ENCODE measurements around the gene TAS2R10. TPM values are rescaled to one million over a fixed set of nuclear protein-coding genes. Genes with fewer than 3 reads are reported as not detected.

Gene TAS2R10
- total RNA-seq (1 to 10 TPM in 1 of 2 donors, under 1 TPM in 1; 0.14 to 3.0 TPM), polyA plus RNA-seq (under 1 TPM in 1 of 2 donors, not detected in 1; 0.40 TPM)

GRCh38 chr12:10826258-10826657, at the start of gene TAS2R10:
Gene TAS2R10, minus strand, starts transcription at chr12:10826358. Its CDS starts 89 bp downstream, at chr12:10826269.
- TF ChIP-seq YY1 (IDR thresholded peaks at IDR 0.05) (no peak), ATF3 (IDR thresholded peaks at IDR 0.05) (no peak)
- no peak within 1 kb of the TSS for H3K27ac ChIP-seq (ENCODE audit: low read depth in 1 of 2, low read length in 2 of 2)
- H3K4me1 ChIP-seq (ENCODE audit: control insufficient read depth in 4 of 4, insufficient read depth in 4 of 4, low read length in 3 of 4): no peaks in the 10 kb centered on the region
- H3K36me3 ChIP-seq (ENCODE audit: control insufficient read depth in 4 of 4, insufficient read depth in 3 of 4, low read depth in 1 of 4, low read length in 3 of 4): no peaks in the 10 kb centered on the region
- 97% methylated on average over 3 of the region's 3 CpGs for WGBS
- H3K4me3 ChIP-seq (ENCODE audit: low read depth in 1 of 3, low read length in 3 of 3): no peak within 1 kb of the TSS
- H3K27me3 ChIP-seq (ENCODE audit: control insufficient read depth in 4 of 4, insufficient read depth in 4 of 4, low read length in 3 of 4): no peaks in the 10 kb centered on the region
- no peak within 1 kb of the TSS for H3K9ac ChIP-seq (ENCODE audit: low read depth in 1 of 2, low read length in 2 of 2)
- DNase-seq (ENCODE audit: low spot score): no peak
- no peaks in the 10 kb centered on the region for H3K9me3 ChIP-seq (ENCODE audit: control insufficient read depth in 4 of 4, low read length in 3 of 4)

GRCh38 chr12:10873378-10873777, 47.2 kb upstream of the TAS2R10 start:
- 68% methylated on average over 2 of the region's 2 CpGs for WGBS
- DNase-seq (ENCODE audit: low spot score): no peak
- Histone ChIP-seq H3K4me3 (ENCODE audit: low read depth in 1 of 3, low read length in 3 of 3) (no peak overlapping the region), H3K9ac (ENCODE audit: low read depth in 1 of 2, low read length in 2 of 2) (no peak overlapping the region), H3K27ac (ENCODE audit: low read depth in 1 of 2, low read length in 2 of 2) (no peak overlapping the region), H3K9me3 (ENCODE audit: control insufficient read depth in 4 of 4, low read length in 3 of 4) (no peaks in the 10 kb centered on the region), H3K27me3 (ENCODE audit: control insufficient read depth in 4 of 4, insufficient read depth in 4 of 4, low read length in 3 of 4) (no peaks in the 10 kb centered on the region), H3K36me3 (ENCODE audit: control insufficient read depth in 4 of 4, insufficient read depth in 3 of 4, low read depth in 1 of 4, low read length in 3 of 4) (peaks cover 0 to 4% (median 0%) of the 10 kb centered on the region in 4 donors), H3K4me1 (ENCODE audit: control insufficient read depth in 4 of 4, insufficient read depth in 4 of 4, low read length in 3 of 4) (no peaks in the 10 kb centered on the region)
- TF ChIP-seq SP1 (IDR thresholded peaks at IDR 0.05) (no peak), JUND (IDR thresholded peaks at IDR 0.05) (no peak), FOXA2 (IDR thresholded peaks at IDR 0.05) (no peak), CTCF (IDR thresholded peaks at IDR 0.05; ENCODE audit: low read depth, low read length, missing input control) (no peak), REST (IDR thresholded peaks at IDR 0.05) (no peak), ATF3 (IDR thresholded peaks at IDR 0.05) (no peak), GABPA (IDR thresholded peaks at IDR 0.05 in 1 of 2, conservative IDR thresholded peaks at IDR 0.05 in 1 of 2) (no peak), FOXA1 (IDR thresholded peaks at IDR 0.05) (no peak), ZBTB33 (IDR thresholded peaks at IDR 0.05) (no peak), TAF1 (conservative IDR thresholded peaks at IDR 0.05) (no peak), RXRA (IDR thresholded peaks at IDR 0.05) (no peak), MAX (IDR thresholded peaks at IDR 0.05) (no peak), HNF4A (conservative IDR thresholded peaks at IDR 0.05) (no peak), EGR1 (IDR thresholded peaks at IDR 0.05; ENCODE audit: low read depth in 2 of 2) (no peak), HNF4G (IDR thresholded peaks at IDR 0.05) (no peak), YY1 (IDR thresholded peaks at IDR 0.05) (no peak), RAD21 (IDR thresholded peaks at IDR 0.05) (no peak), NR2F2 (IDR thresholded peaks at IDR 0.05) (no peak)
